ENCODE data around the gene SCAP. TPM values are rescaled to one million over a fixed set of nuclear protein-coding genes. Genes with fewer than 3 reads are reported as not detected.

The SCAP gene
- total RNA-seq: 63.3 and 64.9 TPM in 2 replicates

GRCh38 chr3:47475570-47476329 lies at the start of gene SCAP:
TSS of gene SCAP (minus strand) at chr3:47475941. CDS start at chr3:47442993, 32,948 bp downstream.

GRCh38 chr3:47513125-47513929 lies 37.6 kb upstream of the SCAP start, which contains the start of gene ELP6:
TSS of gene ELP6 (minus strand) at chr3:47513712. CDS start at chr3:47513590, 122 bp downstream.

GRCh38 chr3:47380601-47381316 lies 95.0 kb downstream of the SCAP start, which contains the start of gene PTPN23:
TSS of gene PTPN23 (plus strand) at chr3:47381021. CDS start at chr3:47381097, 76 bp downstream.

Other genes with a start within 250 kb of the SCAP start
- gene KIF9, start 193.1 kb downstream of the SCAP start, total RNA-seq: 3.1 and 6.2 TPM in 2 replicates
- gene KLHL18, start 193.0 kb downstream of the SCAP start, total RNA-seq: 13.8 and 14.5 TPM in 2 replicates
- gene PTPN23, start 94.9 kb downstream of the SCAP start, total RNA-seq: 14.7 and 18.6 TPM in 2 replicates
- 29.3 and 36.5 TPM in 2 replicates for gene ELP6, start 37.8 kb upstream of the SCAP start, total RNA-seq
- gene CSPG5, start 102.9 kb upstream of the SCAP start, total RNA-seq: 0.08 and 0.23 TPM in 2 replicates